Fibroblast of lung (primary cell): Measurements from ENCODE around the gene GRN. TPM values are rescaled to one million over a fixed set of nuclear protein-coding genes. Genes with fewer than 3 reads are reported as not detected.

Experiments used
- DNase-seq, 2 donors: peaks; one replicate each; pipeline versions ENCODE4 v3.0.0 to v3.0.0-alpha.2; 2010; ENCODE audit warnings: low read depth in 2 of 2
- H2AFZ ChIP-seq: 2 replicates; pipeline ENCODE4 v1.5.1; 2012; ENCODE audit warnings: low read length, control low read depth, inconsistent platforms
- H3K27ac ChIP-seq: 2 replicates; pipeline ENCODE4 v1.5.1; 2011; ENCODE audit warnings: low read length, control low read depth; ENCODE audit not compliant: insufficient read depth
- H3K27me3 ChIP-seq: 2 replicates; pipeline ENCODE4 v1.5.1; 2011; ENCODE audit warnings: mild to moderate bottlenecking, low read length; ENCODE audit not compliant: control insufficient read depth, insufficient read depth
- H3K36me3 ChIP-seq: 2 replicates; pipeline ENCODE4 v1.5.1; 2011; ENCODE audit warnings: low read length; ENCODE audit not compliant: control insufficient read depth, insufficient read depth
- H3K4me1 ChIP-seq: 2 replicates; pipeline ENCODE4 v1.5.1; 2011; ENCODE audit warnings: low read length; ENCODE audit not compliant: control insufficient read depth, insufficient read depth; ENCODE audit errors: extremely low read depth
- H3K4me2 ChIP-seq: 2 replicates; pipeline ENCODE4 v1.5.1; 2011; ENCODE audit warnings: low read length, control low read depth; ENCODE audit not compliant: insufficient read depth; ENCODE audit errors: extremely low read depth
- H3K4me3 ChIP-seq, 4 experiments: fragments of 200-600 bp in 1 of 4; sonication (generic) in 1 of 4; replicated peaks in 1 of 4; 2 replicates each; pipeline ENCODE4 v1.5.1; 2011 to 2016; ENCODE audit warnings: low read length in 4 of 4, low read depth in 3 of 4, mild to moderate bottlenecking in 3 of 4, control low read depth in 2 of 4, inconsistent platforms in 1 of 4, mixed read lengths in 1 of 4; ENCODE audit not compliant: insufficient read depth in 1 of 4; ENCODE audit errors: control extremely low read depth in 1 of 4
- H3K79me2 ChIP-seq: 2 replicates; pipeline ENCODE4 v1.5.1; 2012; ENCODE audit warnings: mild to moderate bottlenecking, low read length, inconsistent platforms; ENCODE audit not compliant: control insufficient read depth, insufficient read depth
- H3K9ac ChIP-seq: 2 replicates; pipeline ENCODE4 v1.5.1; 2011; ENCODE audit warnings: mild to moderate bottlenecking, low read length, control low read depth; ENCODE audit not compliant: insufficient read depth
- H3K9me3 ChIP-seq: 2 replicates; pipeline ENCODE4 v1.5.1; 2012; ENCODE audit warnings: low read depth, low read length; ENCODE audit not compliant: control insufficient read depth, insufficient read depth
- H4K20me1 ChIP-seq: 2 replicates; pipeline ENCODE4 v1.5.1; 2011; ENCODE audit warnings: low read length; ENCODE audit not compliant: control insufficient read depth, insufficient read depth; ENCODE audit errors: extremely low read depth
- CTCF ChIP-seq, 2 donors: IDR thresholded peaks in 1 of 2; conservative IDR thresholded peaks in 1 of 2; 1 replicate in 1 of 2; 2 replicates in 1 of 2; pipeline ENCODE4 v1.5.1; 2011 to 2012; ENCODE audit warnings: low read length in 2 of 2, control low read depth in 1 of 2, inconsistent platforms in 1 of 2, low read depth in 1 of 2, mild to moderate bottlenecking in 1 of 2
- EZH2 ChIP-seq: IDR thresholded peaks from 2 replicates; pipeline ENCODE4 v1.5.1; 2012; ENCODE audit warnings: low read length, control low read depth, mild to moderate bottlenecking; ENCODE audit errors: missing control alignments
- polyA plus RNA-seq, 2 donors: library from polyadenylated mRNA; depleted of rRNA in 1 of 2; stranded (reverse) in 1 of 2; unstranded in 1 of 2; fragments of >200 nt; gene quantifications; 2 replicates each; pipeline ENCODE4 v1.2.1, GENCODE V29; 2011 to 2012; ENCODE audit warnings: missing spikeins in 1 of 2
- total RNA-seq: library from RNA; depleted of rRNA; stranded (reverse); fragments of >200 nt; gene quantifications from 2 replicates; pipeline ENCODE4 v1.2.1, GENCODE V29; 2014

The GRN gene
- total and polyA plus RNA-seq, 2 donors (not counting 1 experiment from before 2014, with no cell fraction given), result 146 to 315 TPM

GRCh38 chr17:44324092-44324570 is 21.0 kb upstream of the GRN start:
- Histone ChIP-seq H4K20me1 (no peaks in the 10 kb centered on the region), H3K79me2 (peaks cover 6% of the 10 kb centered on the region), H2AFZ (peak overlapping the region; percentile 55), H3K9me3 (no peaks in the 10 kb centered on the region), H3K27ac (peak overlapping the region; percentile 71), H3K9ac (peak overlapping the region; percentile 73), H3K4me1 (peaks cover 2% of the 10 kb centered on the region), H3K27me3 (no peaks in the 10 kb centered on the region), H3K4me2 (peak overlapping the region; percentile 98), H3K4me3 (peak overlapping the region; percentile 70 to 82 (median 79)), H3K36me3 (peaks cover 7% of the 10 kb centered on the region)
- DNase-seq, result peak in 1 of 2 donors; percentile 4
- TF ChIP-seq EZH2 (no peak), CTCF (conservative IDR thresholded peaks at IDR 0.05 in 1 of 2, IDR thresholded peaks at IDR 0.05 in 1 of 2; ENCODE audit: low read depth in 1 of 2, low read length in 2 of 2) (no peak)

GRCh38 chr17:44324571-44325275 is 20.4 kb upstream of the GRN start, which contains the start of gene SLC25A39:
Gene SLC25A39 (minus strand): TSS chr17:44324823. CDS start chr17:44323562, 1,261 bp downstream.
- peak within 1 kb of the TSS; percentile 81 for H2AFZ ChIP-seq
- TF ChIP-seq CTCF (conservative IDR thresholded peaks at IDR 0.05 in 1 of 2, IDR thresholded peaks at IDR 0.05 in 1 of 2; ENCODE audit: low read depth in 1 of 2, low read length in 2 of 2) (no peak), EZH2 (no peak)
- DNase-seq, result peak; percentile 92 to 93

GRCh38 chr17:44326861-44327444 is 18.1 kb upstream of the GRN start:
- Histone ChIP-seq H3K4me2 (peak overlapping the region; percentile 44), H3K27ac (peak overlapping the region; percentile 23), H3K4me3 (no peak overlapping the region)

More at GRCh38 chr17:44324571-44325275, 20.4 kb upstream of the GRN start, which contains the start of gene SLC25A39:
- Histone ChIP-seq H3K27me3 (no peaks in the 10 kb centered on the region), H3K9ac (peak within 1 kb of the TSS; percentile 73), H3K9me3 (no peaks in the 10 kb centered on the region), H3K79me2 (peaks cover 6% of the 10 kb centered on the region), H4K20me1 (no peaks in the 10 kb centered on the region), H3K27ac (peak within 1 kb of the TSS; percentile 80), H3K4me3 (peak within 1 kb of the TSS; percentile 70 to 82 (median 79)), H3K36me3 (peaks cover 7% of the 10 kb centered on the region), H3K4me2 (peak within 1 kb of the TSS; percentile 98), H3K4me1 (peaks cover 2% of the 10 kb centered on the region)

More at GRCh38 chr17:44326861-44327444, 18.1 kb upstream of the GRN start:
- Histone ChIP-seq H2AFZ (no peak overlapping the region), H3K79me2 (peaks cover 6% of the 10 kb centered on the region), H4K20me1 (no peaks in the 10 kb centered on the region), H3K9ac (no peak overlapping the region), H3K27me3 (no peaks in the 10 kb centered on the region), H3K36me3 (no peaks in the 10 kb centered on the region), H3K9me3 (no peaks in the 10 kb centered on the region), H3K4me1 (peaks cover 2% of the 10 kb centered on the region)
- DNase-seq, result peak; percentile 97 to 98
- TF ChIP-seq EZH2 (no peak), CTCF (conservative IDR thresholded peaks at IDR 0.05 in 1 of 2, IDR thresholded peaks at IDR 0.05 in 1 of 2; ENCODE audit: low read depth in 1 of 2, low read length in 2 of 2) (no peak)
